CD4-positive, alpha-beta T cell treated with Interleukin-10 for 1 hour (primary cell): Measurements from ENCODE around the gene TMEM250.

Experiments used
- DNase-seq: peaks from one replicate; pipeline ENCODE4 v3.0.0-alpha.2; 2020

TMEM250 gene

DNA sequence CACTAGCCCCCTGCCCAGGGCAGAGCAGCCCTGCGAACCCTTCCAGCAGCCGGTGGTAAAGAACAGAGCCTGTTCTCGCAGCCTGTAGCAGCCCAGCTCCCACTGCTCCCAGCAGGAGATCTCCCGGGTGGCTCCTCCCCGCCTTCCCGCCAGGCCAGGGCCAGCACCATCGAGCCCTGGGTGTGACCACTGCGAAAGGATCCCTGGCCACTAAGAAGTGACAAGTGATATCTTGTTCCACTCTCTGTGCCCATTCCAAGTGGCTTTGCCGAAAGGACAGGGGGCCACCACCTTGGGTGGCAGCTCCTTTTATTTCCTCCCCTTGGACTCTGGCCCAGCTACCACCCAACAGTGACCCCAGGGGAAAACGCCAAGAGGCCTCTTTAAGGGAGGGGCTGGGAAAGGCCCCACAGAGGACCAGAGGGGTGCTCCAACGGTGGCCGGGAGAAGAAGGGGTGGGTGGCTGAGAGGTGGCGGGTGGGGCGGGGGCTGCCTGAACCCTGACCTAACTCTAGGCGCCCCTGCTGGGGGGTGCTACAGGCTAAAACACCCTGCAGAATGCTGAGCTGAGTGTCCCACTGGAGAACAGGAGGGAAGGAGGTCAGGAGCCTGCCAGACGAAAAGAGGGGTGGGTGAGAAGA, 25.2 kb downstream of the TMEM250 start:
- no peak for DNase-seq

GRCh38 chr9:136092741-136093140, 25.9 kb downstream of the TMEM250 start:
- no peak for DNase-seq

DNA sequence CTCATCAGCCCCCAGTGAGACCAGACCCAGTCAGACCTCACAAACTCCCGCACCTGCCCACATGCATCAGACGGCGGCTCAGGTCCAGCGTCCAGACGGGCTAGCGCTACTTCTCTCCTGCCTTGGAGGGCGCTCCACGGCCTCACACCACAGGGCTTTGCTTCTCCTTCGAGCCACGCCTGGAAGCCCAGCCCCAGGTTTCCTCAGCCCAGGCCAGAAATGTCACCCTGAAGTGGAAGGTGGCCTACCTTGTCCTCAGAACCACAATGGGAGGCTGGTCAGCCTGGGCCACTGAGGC, 26.4 kb downstream of the TMEM250 start:
- no peak for DNase-seq

DNA sequence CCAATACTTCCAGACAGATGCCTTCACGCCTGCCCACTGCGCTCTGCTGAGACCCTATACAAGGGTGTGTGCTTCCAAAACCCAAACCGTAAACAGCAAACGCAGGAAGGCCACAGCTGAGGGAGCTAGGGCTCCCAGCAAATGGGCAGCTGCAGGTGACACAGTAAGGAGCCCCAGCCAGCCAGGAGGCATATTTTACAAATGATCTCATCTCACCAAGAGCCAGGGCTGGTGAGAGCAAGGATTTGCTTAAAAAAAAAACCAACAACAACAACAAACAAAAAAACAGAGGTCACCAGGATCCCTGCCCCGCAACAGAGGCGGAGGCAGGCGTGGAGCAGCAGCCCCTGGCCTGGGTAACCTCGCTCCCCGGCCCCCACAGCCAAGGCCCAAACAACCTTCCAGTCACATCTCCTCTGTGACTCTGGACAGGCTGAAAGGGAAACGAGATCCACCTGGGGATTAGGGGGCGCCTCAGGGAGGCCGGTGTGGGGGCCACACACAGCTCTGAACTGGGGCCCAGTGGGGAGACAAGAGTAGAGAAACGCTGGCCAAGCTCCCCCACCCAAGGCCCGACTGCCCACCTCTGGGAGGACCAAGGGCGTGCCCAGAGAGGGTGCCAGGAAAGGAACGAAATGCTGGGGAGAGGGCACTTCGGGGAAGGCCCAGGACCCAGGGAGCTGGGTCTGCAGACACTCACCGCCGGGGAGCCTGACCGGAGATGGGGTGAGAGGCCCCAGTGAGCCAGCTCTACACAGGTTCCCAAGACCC, 26.9 kb downstream of the TMEM250 start:
- DNase-seq: no peak

DNA sequence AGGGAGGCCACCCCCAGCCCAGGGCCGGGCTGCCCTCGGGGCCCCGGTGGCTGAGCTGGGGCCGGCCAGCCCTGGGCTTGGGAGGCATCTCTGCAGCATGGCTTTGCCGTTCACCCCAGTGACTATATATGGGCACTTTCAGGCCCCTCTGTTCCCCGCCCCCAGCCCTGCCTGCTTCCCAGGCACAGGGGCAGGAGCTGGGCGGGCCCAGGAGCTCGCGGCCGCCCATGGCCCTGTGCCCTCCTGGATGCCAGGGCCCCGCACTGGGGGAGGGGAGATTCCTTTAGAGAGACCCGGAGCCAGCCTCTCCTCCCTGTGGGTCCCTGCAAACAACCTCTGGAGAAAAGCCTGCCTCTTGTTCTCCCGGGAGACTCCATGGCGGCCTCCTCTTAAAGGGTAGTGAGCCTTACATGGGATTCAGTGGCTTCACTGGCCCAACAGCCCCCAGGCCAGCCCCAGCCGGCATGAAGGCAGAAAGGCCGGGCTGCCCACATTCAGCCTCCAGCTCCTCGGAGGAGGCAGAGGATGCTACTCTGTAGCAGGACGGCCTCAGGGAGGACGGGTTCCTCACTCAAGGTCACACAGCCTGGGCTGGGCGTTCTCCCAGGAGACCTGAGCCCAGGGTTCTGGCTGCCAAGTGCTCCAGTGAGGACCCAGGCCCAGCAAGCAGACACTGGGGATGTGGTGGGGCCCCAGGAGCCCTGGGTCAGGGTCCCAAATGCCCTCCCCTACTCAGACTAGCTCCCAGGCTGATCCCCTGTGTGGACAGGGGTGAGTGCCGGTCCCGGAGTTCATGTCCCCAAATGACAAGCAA, 27.7 kb downstream of the TMEM250 start:
- no peak for DNase-seq

DNA sequence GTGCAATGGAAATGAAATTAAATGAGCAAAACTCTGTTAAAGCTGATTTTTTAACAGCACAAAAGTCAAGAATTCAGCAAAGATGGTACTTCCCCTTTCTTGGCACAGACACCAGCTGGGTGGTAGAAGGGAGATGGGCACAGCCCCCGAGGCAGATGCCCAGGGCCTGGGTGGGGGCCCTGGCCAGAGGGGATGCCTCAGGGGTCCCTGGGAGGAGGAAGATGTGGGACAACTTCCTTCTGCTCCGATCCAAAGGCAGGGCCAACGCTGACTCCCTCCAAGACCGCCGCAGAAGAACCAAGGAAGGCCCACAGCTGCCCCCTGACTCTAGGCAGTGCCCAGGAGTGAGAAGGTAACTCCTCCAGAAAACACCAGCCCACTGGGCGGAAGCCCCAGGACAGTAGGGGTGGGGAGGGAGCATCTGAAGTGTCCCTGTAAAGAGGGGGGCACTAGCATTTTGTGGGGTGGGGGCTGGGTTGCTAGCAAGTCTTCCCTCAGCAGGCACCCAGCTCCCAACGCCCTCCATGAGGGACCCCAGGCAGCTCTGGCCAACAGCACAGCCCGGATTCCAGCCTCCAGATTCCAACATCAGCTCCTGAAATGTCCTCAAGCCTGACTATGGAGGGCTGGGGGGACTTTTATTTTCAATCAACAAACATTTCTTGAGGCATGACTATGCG, 28.5 kb downstream of the TMEM250 start:
- DNase-seq: no peak

DNA sequence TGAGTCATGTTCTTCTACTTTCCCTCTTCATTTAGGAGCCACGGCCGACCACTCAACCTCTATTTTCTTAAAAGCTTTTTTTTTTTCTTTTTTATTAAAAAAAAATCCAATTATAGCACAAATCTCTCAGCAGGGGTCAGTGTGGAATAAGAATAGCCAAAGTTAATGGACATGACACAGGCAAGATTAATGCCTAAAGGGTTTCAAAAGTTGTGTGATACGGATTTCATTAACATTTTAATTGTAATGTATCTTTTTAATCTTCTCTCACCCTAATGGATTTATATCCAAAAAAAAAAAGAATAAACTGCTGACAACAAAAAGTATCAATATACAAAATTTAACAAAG, 29.0 kb downstream of the TMEM250 start:
- peak; percentile 55 for DNase-seq

GRCh38 chr9:136088939-136089696, 29.6 kb downstream of the TMEM250 start:
- DNase-seq: no peak

GRCh38 chr9:136088481-136088938, 30.2 kb downstream of the TMEM250 start:
- DNase-seq: no peak

- no peak for DNase-seq
Observed at GRCh38 chr9:136087741-136088480, 30.8 kb downstream of the TMEM250 start.

- DNase-seq: no peak
Observed at GRCh38 chr9:136086951-136087740, 31.5 kb downstream of the TMEM250 start.

DNA sequence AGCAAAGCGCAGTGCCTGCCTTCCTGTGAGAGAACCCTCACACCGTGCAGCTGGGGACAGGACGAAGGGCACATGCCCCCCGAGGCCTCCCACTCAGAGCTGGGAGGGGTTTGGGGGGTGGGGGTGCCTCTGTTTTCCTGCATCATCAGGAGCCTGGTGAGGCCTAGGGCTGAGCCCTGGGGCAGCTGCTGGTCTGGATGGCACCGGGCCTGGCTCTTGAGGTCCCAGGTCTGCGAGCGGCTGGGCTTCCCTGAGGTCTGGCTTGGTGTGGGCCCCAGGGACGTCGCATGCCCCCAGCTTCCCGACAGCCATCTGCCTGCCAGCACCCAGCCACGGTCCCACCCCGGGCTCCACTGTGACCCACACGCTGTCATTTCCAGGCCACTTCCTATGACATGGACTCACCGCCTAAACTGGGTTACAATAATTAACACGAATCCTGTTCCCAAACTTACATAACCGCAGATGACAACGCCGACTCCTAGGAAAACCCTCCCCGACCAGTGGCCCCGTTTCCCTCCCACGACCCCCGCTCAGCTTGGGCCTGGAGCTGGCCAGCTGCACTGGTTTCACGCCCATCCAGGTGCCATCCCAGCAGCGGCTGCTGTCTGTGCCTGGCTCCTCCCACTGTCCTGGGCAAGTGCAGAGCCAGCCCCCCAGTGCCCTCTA, 32.3 kb downstream of the TMEM250 start:
- no peak for DNase-seq

GRCh38 chr9:136085815-136086212, 32.9 kb downstream of the TMEM250 start:
- DNase-seq: no peak

DNA sequence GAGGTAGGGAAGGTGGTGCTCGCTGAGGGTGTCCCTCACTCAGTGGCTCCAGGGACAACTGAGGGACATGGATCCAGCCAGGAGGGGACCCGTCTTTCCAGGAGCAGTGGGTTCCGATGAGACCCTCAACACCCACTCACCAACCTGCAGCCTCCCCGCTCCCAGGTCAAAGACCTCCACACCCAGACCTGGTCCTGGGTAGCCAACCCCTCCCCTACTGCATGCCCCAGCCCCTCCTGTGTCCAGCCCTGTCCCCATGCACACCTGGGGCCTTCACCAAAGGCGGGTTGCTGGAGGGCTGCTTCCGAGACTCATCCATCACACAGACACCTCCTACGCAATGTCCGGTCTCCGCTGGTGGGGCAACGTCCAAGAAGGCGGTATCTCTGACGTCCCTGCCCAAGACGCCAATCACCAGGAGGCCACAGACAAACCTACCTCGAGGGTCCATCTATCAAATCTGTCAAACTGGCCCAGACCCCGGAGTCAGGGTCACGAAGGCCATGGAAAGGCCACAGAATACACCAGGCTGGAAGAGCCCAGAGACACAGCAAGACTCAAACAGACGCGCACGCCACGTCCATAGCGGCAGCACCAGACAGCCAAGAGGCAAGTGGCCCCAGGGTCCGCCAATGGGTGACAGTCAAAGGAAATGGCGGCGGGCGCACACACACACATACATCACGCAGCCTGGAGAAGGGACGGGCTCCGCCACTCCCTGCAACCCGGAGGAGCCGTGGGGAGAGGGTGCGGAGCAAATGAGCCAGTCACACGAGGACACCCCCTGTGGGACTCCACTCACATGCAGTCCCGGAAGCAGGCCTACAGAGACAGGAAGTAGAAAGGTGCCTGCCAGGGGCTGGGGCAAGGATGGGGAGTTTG, 34.4 kb downstream of the TMEM250 start:
- DNase-seq: no peak

- DNase-seq: no peak
Observed at GRCh38 chr9:136083558-136084062, 35.1 kb downstream of the TMEM250 start.

GRCh38 chr9:136082496-136083361, 35.9 kb downstream of the TMEM250 start:
- DNase-seq: no peak

- DNase-seq: no peak
Observed at GRCh38 chr9:136081826-136082495, 36.7 kb downstream of the TMEM250 start.
